22Rv1 (cell line): ENCODE data around the gene CKB.

ENCODE experiments used
- H3K27ac ChIP-seq: fragments of 450-650 bp; 2 replicates; pipeline ENCODE4 v1.5.1; 2017
- CTCF ChIP-seq: fragments of 450-650 bp; IDR thresholded peaks from 2 replicates; pipeline ENCODE4 v1.5.1; 2017; ENCODE audit warnings: mild to moderate bottlenecking
- ZFX ChIP-seq: fragments of 450-650 bp; IDR thresholded peaks from 2 replicates; pipeline ENCODE4 v1.6.1; 2017; ENCODE audit warnings: antibody characterized with exemption, borderline replicate concordance

The CKB gene

GRCh38 chr14:103522649-103523574 is at the start of gene CKB:
TSS of gene CKB (minus strand) at chr14:103522830. CDS start at chr14:103522493, 337 bp downstream.
- TF ChIP-seq CTCF (no peak), ZFX (no peak)
- H3K27ac ChIP-seq, result peak within 1 kb of the TSS; percentile 96

DNA sequence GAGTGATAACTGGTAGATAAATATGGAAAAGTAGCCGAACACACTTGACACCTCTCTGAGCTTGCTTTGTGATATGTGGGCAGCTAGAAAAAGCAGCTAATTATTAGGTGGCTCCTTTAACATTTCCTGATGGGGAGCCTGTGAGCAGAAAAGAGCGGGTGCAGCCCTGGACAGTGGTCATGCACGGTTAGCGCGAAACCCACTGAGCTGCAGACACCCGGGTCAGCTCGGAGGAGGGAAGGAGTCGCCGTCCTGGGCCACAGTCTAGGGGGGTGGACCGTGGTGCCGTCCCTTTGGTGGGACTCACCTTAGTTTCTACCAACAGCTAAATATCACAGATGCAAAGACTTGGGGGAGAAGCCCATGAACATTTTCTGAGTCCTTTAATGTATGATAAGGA is 46.8 kb upstream of the CKB start:
- no peak overlapping the region; the same call in 1 of the 2 replicates for H3K27ac ChIP-seq
- no peak for TF ChIP-seq ZFX

DNA sequence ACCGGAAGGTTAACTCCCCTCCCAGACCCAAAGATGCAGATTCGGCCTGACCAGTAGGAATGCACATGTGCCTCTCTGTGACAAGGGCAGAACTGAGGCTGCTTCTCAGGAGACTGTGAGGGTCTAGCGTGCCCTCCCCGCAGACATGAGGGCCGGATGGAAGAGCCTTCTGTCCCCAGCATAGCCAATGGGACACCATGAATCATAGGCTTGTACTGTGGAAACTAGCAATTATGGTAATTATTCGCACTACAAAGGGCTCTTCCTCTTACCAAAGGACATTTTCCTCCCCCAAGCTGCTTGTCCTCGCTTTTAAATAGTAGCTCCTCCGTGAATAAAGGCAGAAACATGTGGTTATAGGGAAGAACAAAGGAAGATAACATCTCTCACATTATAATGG is 46.3 kb upstream of the CKB start:
- H3K27ac ChIP-seq, result no peak overlapping the region; the same call in 1 of the 2 replicates
- TF ChIP-seq CTCF, result no peak
- no peak for TF ChIP-seq ZFX

GRCh38 chr14:103563844-103564505 is 41.3 kb upstream of the CKB start:
- peak overlapping the region; percentile 95 for H3K27ac ChIP-seq
- TF ChIP-seq ZFX, result no peak
- no peak for TF ChIP-seq CTCF

DNA sequence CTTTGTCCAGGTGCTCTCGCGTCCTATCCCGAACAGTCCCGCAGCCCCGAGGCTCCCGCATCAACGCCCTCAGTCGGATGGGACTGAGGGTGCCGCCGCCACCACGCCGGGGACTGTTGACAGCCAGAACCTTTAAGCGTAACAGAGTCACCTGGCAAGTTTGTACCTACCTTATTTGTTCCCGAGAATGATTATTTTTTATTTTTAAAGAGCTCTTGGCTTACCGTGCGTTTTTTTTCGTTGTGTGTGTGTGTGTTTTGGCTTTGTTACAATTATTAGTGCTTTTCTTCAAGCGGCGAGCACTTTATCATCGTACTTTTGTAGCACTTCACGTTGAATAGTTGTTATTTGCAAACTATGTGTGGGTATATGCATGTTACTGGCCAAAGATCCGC is 40.6 kb upstream of the CKB start:
- TF ChIP-seq CTCF (no peak), ZFX (no peak)
- H3K27ac ChIP-seq, result peak overlapping the region; percentile 95

GRCh38 chr14:103562429-103563225 is 40.0 kb upstream of the CKB start, which contains the start of the genes BAG5 and COA8:
TSS of gene BAG5 (minus strand) at chr14:103562657. CDS start at chr14:103561164, 1,493 bp downstream.
TSS of gene COA8 (plus strand) at chr14:103562960. CDS start at chr14:103563002, 42 bp downstream.
- peak within 1 kb of the TSS; percentile 95 for H3K27ac ChIP-seq
- no peak for TF ChIP-seq ZFX

DNA sequence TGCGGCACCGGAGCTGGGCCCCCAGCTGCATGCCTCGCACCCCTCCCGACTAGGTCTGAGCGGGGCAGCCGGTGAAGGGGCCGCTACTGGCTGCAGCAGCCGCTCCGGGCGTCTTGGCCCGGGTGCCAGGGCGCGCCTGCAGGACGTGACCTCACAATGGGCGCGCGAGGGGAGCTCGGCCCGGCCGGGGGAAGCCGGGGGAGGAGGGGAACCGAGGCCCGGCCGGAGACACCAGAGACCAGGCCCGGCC is 39.5 kb upstream of the CKB start:
- TF ChIP-seq ZFX (no peak), CTCF (no peak)
- peak overlapping the region; percentile 95 for H3K27ac ChIP-seq
